Esophagus squamous epithelium (tissue), 5 donors: Measurements from ENCODE around the gene PACS2. TPM values are rescaled to one million over a fixed set of nuclear protein-coding genes. Genes with fewer than 3 reads are reported as not detected.
"Not testable (repeated sequence)": the region's sequence is repeated elsewhere in the genome, so short reads cannot be mapped to it uniquely, and the experiment has no call there.

ENCODE experiments used
- DNase-seq: peaks from one replicate; lab custom pipeline; 2025; lab: John Stamatoyannopoulos, UW
- H3K27ac ChIP-seq, 4 donors: fragments of 200-600 bp; sonication (generic); one replicate each; pipeline ENCODE4 v1.5.1; 2016 to 2019; ENCODE audit warnings: mild to moderate bottlenecking in 1 of 4
- H3K27me3 ChIP-seq, 4 donors: fragments of 200-600 bp; sonication (generic); 1 replicate in 3 of 4; 2 replicates in 1 of 4; pipeline versions ENCODE4 v1.5.1 to v1.6.0; 2017 to 2021; ENCODE audit warnings: antibody characterized with exemption in 1 of 4
- H3K36me3 ChIP-seq, 3 donors: fragments of 200-600 bp; sonication (generic); one replicate each; pipeline ENCODE4 v1.5.1; 2016 to 2019
- H3K4me1 ChIP-seq, 3 donors: fragments of 200-600 bp; sonication (generic); one replicate each; pipeline ENCODE4 v1.5.1; 2017 to 2019
- H3K4me3 ChIP-seq, 4 donors: fragments of 200-600 bp; sonication (generic); 1 replicate in 3 of 4; 2 replicates in 1 of 4; pipeline ENCODE4 v1.5.1; 2016 to 2019; ENCODE audit warnings: mild to moderate bottlenecking in 2 of 4, moderate library complexity in 1 of 4
- H3K9me3 ChIP-seq, 3 donors: fragments of 200-600 bp; sonication (generic); one replicate each; pipeline ENCODE4 v1.5.1; 2016 to 2019
- CTCF ChIP-seq, 6 experiments: fragments of 450-650 bp in 4 of 6; fragments of 200-600 bp in 2 of 6; sonication (generic) in 2 of 6; IDR thresholded peaks; one replicate each; pipeline ENCODE4 v1.5.1; 2016 to 2019; ENCODE audit warnings: antibody characterized with exemption in 6 of 6, mild to moderate bottlenecking in 4 of 6, moderate library complexity in 4 of 6
- POLR2A ChIP-seq, 4 donors: fragments of 450-650 bp; IDR thresholded peaks; one replicate each; pipeline ENCODE4 v1.6.1; 2017; ENCODE audit warnings: antibody characterized with exemption in 4 of 4, mild to moderate bottlenecking in 4 of 4, moderate library complexity in 3 of 4
- WGBS, 2 donors: methylation state at CpG; one replicate each; pipeline ENCODE4 v1.1.5; 2018; 5-methylcytosine and 5-hydroxymethylcytosine counted together
- intact Hi-C: fragments of 100-400 bp; cut with DNase I; formaldehyde crosslinking; loops from one replicate; pipeline ENCODE4 v1.15.0; 2022
- total RNA-seq, 4 donors: library from RNA; depleted of rRNA; stranded (reverse); fragments of >200 nt; gene quantifications; one replicate each; pipeline ENCODE4 v1.1.0, GENCODE V29; 2016
- donor health status: DM: yes; HTN: yes; CAD: no.

PACS2 gene
- total RNA-seq, 4 donors from 2014 or later = 20.2 to 42.3 (median 30.9) TPM

DNA sequence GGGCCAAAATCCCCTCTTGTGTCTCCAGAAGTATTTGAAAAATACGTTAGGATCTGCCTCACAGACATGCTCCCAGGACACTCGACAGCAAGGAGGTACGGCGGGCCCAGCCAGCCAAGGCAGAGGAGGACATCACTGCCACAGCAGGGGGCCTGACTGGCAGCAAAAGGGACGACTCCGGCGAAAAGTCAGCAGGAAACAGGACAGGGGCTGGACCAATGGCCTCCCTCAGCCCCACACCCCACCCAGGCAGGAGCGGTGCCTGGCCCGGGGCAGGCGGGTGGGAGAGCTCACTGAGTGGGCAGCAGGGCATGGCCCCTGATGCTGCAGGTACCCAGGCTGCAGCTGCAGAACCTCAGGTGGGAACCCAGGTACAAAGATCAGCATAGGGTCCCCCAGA is 31.5 kb upstream of the PACS2 start:
- intact Hi-C loops = loop anchor here (5.0 to 10.0 kb wide), 3 partner anchors 54 to 188 kb away; no protein-coding TSS in a partner anchor
- no peaks in the 10 kb centered on the region for H3K9me3 ChIP-seq
- H3K4me1 ChIP-seq = peaks cover 0 to 11% (median 0%) of the 10 kb centered on the region in 3 donors
- TF ChIP-seq POLR2A (IDR thresholded peaks at IDR 0.05) = no peak
- TF ChIP-seq CTCF (IDR thresholded peaks at IDR 0.05) = no peak
- DNase-seq = no peak
- H3K27me3 ChIP-seq = no peaks in the 10 kb centered on the region
- WGBS, 2 donors = 88 to 90% methylated on average over 4 of the region's 10 CpGs
- peaks cover 0 to 38% (median 0%) of the 10 kb centered on the region in 3 donors for H3K36me3 ChIP-seq
- H3K4me3 ChIP-seq = no peak overlapping the region
- no peak overlapping the region for H3K27ac ChIP-seq

- intact Hi-C loops = loop anchor here (5.0 to 10.0 kb wide), 3 partner anchors 53 to 189 kb away; no protein-coding TSS in a partner anchor
- peaks cover 0 to 38% (median 0%) of the 10 kb centered on the region in 3 donors for H3K36me3 ChIP-seq
- H3K27ac ChIP-seq = peak overlapping the region in 1 of 4 donors; percentile 21
- no peak overlapping the region for H3K4me3 ChIP-seq
- H3K27me3 ChIP-seq = no peaks in the 10 kb centered on the region
- peaks cover 0 to 11% (median 0%) of the 10 kb centered on the region in 3 donors for H3K4me1 ChIP-seq
- no peak for TF ChIP-seq POLR2A (IDR thresholded peaks at IDR 0.05)
- TF ChIP-seq CTCF (IDR thresholded peaks at IDR 0.05) = no peak
- WGBS, 2 donors = 67 to 68% methylated on average over 12 to 14 of the region's 15 CpGs
- no peaks in the 10 kb centered on the region for H3K9me3 ChIP-seq
- no peak for DNase-seq
Observed at GRCh38 chr14:105283899-105284298, 30.6 kb upstream of the PACS2 start.

GRCh38 chr14:105285174-105285573 is 29.4 kb upstream of the PACS2 start:
- Histone ChIP-seq H3K9me3 (no peaks in the 10 kb centered on the region), H3K4me1 (peaks cover 0 to 11% (median 0%) of the 10 kb centered on the region in 3 donors), H3K27me3 (no peaks in the 10 kb centered on the region), H3K27ac (no peak overlapping the region), H3K4me3 (no peak overlapping the region), H3K36me3 (peaks cover 0 to 38% (median 0%) of the 10 kb centered on the region in 3 donors)
- no peak for DNase-seq
- TF ChIP-seq CTCF (IDR thresholded peaks at IDR 0.05) = no peak
- no peak for TF ChIP-seq POLR2A (IDR thresholded peaks at IDR 0.05)
- intact Hi-C loops = loop anchor here (10.0 kb wide), 2 partner anchors 80 to 190 kb away; no protein-coding TSS in a partner anchor
- WGBS, 2 donors = 85 to 97% methylated on average over 8 of the region's 8 CpGs

- H3K4me3 ChIP-seq = no peak overlapping the region
- 100% methylated on average over 4 to 5 of the region's 9 CpGs for WGBS, 2 donors
- H3K27me3 ChIP-seq = no peaks in the 10 kb centered on the region
- peaks cover 0 to 14% (median 0%) of the 10 kb centered on the region in 3 donors for H3K4me1 ChIP-seq
- intact Hi-C loops = loop anchor here (10.0 kb wide), 2 partner anchors 82 to 192 kb away; no protein-coding TSS in a partner anchor
- H3K9me3 ChIP-seq = no peaks in the 10 kb centered on the region
- no peak for DNase-seq
- TF ChIP-seq POLR2A (IDR thresholded peaks at IDR 0.05) = no peak
- no peak for TF ChIP-seq CTCF (IDR thresholded peaks at IDR 0.05)
- H3K27ac ChIP-seq = no peak overlapping the region
- peaks cover 0 to 32% (median 0%) of the 10 kb centered on the region in 3 donors for H3K36me3 ChIP-seq
Observed at GRCh38 chr14:105286759-105287144, 27.8 kb upstream of the PACS2 start.

GRCh38 chr14:105287249-105288102 is 27.1 kb upstream of the PACS2 start:
- H3K27me3 ChIP-seq = no peaks in the 10 kb centered on the region
- no peak for TF ChIP-seq POLR2A (IDR thresholded peaks at IDR 0.05)
- no peak for TF ChIP-seq CTCF (IDR thresholded peaks at IDR 0.05)
- no peak overlapping the region for H3K27ac ChIP-seq
- WGBS, 2 donors = 85 to 86% methylated on average over 10 to 21 of the region's 24 CpGs
- DNase-seq = no peak
- peaks cover 0 to 32% (median 0%) of the 10 kb centered on the region in 3 donors for H3K36me3 ChIP-seq
- H3K4me1 ChIP-seq = peaks cover under 1 to 13% (median 4%) of the 10 kb centered on the region in 3 donors
- intact Hi-C loops = loop anchor here (10.0 kb wide), 2 partner anchors 83 to 193 kb away; no protein-coding TSS in a partner anchor
- H3K4me3 ChIP-seq = no peak overlapping the region
- no peaks in the 10 kb centered on the region for H3K9me3 ChIP-seq

DNA sequence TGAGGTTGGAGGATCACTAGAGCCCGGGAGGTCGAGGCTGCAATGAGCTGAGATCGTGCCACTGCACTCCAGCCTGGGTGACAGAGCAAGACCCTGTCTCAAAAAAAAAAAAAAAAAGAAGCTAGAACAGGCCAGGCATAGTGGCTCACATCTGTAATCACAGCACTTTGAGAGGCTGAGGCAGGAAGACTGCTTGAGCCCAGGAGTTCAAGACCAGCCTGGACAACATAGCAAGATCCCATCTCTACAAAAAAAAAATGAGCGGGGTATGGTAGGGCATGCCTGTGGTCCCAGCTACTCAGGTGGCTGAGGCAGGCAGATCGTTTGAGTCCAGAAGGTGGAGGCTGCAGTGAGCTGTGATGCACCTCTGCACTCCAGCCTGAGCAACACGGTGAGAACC is 25.6 kb upstream of the PACS2 start:
- 84 to 87% methylated on average over 6 of the region's 6 CpGs for WGBS, 2 donors
- H3K27ac ChIP-seq, H3K9me3 ChIP-seq, H3K27me3 ChIP-seq, H3K4me3 ChIP-seq, DNase-seq: not testable (repeated sequence)
- Histone ChIP-seq H3K4me1 (peaks cover 5 to 28% (median 14%) of the 10 kb centered on the region in 3 donors), H3K36me3 (peaks cover 0 to 22% (median 0%) of the 10 kb centered on the region in 3 donors)
- intact Hi-C loops = loop anchor here (10.0 kb wide), 2 partner anchors 84 to 194 kb away; no protein-coding TSS in a partner anchor
